HG03025 (cell line): ENCODE results near the gene GPR142.
"Not testable (repeated sequence)": the region's sequence is repeated elsewhere in the genome, so short reads cannot be mapped to it uniquely, and the experiment has no call there.

Source experiments
- ATAC-seq: cut with Tn5 transposase; IDR thresholded peaks from one replicate; pipeline ENCODE4 v1.9.1; 2021; ENCODE audit warnings: mild to moderate bottlenecking, moderate library complexity; ENCODE audit not compliant: unreplicated experiment, low FRiP score

GPR142 gene

DNA sequence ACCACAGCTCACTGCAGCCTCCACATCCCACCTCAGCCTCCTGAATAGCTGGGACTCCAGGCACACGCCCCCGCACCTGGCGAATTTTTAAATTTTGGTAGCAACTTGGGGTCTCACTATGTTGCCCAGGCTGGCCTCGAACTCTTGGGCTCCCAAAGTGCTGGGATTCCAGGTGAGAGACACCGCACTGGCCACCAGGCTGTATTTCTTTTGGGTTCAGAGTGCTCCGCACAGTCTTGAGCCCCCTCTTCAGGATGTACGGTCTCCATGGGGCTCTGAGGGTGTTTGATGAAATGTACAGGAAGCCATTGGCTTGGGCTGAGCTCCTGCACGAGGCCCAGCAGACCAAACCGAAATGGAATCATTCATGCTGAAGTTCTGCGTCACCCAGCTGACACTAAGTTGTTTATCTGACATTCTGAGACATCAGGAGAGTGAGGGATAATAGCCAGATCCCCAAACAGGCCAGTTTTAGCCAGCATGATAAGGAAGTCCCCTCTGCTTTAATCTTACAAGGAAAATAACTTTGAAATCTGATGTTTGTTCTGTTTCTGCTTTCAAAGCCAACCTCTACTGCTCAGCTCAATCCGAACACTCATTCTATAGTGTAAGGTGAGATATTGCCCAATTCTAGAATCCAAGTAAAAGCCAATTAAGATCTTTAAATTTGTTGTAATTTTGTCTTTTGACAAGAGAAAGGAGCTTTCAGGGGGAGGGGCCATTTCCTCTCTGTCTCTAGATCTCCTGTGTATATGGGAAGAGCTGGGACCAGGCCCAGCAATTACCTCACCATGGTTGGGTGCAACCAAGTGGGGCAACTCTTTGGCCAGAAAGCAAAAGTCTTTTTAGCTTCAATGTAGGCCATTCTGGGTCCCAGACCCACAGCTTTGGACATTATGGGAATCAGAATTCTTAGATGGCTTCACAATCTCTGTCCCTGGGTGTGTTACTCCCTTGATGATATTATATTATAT, 23.7 kb downstream of the GPR142 start:
- no peak for ATAC-seq

DNA sequence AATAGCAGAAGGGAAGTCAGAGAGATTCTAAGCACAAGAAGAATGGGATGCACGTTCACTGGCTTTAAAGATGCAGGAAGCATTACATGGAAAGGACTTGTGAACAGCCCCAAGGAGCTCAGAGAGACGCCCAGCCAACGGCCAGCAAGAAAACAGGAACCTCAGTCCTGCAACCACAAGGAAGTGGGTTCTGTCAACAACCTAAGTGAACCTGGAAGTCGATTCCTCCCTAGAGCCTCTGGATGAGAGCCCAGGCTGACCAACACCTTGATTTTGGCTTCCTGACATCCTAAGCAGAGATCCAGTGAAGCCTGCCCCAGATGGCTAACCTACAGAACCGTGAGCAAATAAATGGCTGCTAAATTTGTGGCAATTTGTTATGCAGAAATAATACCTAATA, 24.5 kb downstream of the GPR142 start:
- no peak for ATAC-seq

DNA sequence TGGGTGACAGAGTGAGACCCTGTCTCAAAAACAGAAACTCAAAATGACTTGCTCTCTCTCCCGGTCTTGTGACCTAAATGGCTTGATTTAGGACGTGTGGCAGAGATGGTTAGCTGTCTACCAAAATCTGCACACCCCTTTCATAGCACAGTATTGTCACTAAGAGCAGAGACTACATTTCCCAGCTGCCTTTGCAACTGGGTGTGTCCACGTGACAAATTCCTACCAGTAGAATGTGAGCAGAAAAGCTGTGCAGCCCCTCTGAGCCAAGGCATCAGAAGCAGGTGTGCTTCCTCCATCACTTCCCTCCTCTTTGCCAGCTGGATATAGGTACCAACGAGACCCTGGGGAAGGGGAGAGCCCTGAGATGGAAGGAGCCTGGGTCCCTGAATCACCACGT, 25.5 kb downstream of the GPR142 start:
- no peak for ATAC-seq

DNA sequence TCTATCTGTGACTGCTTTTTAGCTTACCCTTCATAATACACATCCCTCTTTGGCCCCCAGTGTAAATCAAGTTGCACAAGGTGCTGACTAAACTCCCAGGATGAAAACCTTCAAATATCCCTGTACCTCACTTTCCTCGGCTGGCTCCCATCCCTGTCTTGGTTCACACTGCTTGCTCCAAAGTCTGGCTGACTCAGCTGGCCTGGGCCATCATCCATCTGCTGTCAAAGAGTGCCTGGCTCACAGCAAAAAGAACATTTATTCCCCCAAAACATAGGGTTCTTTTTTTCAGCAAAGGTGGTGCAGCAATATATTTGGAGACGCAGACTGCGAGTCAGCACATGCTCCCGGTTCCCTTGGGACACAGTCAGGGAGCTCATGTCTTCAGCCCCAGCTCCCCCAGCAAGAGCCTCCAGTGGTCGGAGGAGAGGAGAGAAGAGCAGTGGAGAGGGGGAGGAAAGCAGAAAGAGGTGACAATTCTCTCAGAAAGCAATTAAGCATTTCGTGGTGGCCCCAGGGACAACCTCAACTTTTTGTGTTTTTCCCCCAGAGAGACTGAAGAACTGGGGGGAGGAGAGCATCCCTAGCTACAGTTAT, 26.1 kb downstream of the GPR142 start:
- no peak for ATAC-seq

DNA sequence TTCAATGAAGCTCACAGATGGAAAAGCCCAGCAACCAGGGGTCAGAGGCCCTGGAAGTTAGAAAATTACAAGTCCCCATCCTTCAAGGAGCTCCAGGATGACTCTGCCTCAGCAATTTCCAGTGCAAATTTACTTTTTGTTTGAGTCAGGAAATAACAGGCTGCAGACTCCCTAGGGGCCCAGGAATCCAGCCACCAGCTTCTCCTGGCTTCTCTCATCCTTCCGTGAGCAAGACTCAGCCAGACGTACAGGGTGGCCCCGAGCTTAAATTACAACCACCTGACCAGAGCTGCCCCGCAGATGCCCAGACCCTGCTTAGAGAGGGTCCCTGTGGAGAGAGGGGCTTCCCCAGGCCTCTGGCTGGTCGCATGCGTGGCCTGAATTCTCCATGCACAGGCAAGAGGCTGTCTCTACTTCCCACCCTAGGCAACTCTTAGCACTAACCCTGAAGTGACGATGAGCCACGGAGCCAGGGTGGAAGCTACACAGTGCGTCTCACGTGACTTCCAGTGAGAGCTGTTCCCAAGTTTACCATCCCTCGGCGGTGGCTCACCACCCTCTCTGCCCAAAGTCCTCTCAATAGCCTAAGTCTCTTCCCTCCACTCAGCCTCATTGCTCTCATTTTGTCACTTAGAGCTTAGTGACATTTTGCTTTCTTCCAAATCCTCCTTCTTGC, 27.1 kb downstream of the GPR142 start:
- ATAC-seq = no peak

DNA sequence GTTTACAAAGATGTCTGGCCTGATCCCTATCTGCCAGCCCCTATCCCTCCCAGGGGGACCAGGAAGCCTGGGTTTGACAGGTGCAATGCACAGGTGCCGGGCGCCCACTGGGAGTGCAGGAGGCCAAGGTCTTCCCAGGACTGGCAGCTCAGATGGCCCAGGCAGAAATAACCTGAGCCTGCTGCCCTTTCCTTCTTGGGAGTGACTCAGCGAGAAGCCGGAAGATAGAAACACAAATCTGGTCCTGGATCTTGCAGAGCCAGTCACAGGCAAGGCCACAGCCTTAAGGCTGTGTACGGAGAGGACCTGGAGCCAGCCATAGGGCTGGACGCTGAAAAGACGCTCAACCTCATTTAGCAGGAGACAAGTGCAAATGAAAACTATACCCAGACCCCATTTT, 27.7 kb downstream of the GPR142 start:
- no peak for ATAC-seq

DNA sequence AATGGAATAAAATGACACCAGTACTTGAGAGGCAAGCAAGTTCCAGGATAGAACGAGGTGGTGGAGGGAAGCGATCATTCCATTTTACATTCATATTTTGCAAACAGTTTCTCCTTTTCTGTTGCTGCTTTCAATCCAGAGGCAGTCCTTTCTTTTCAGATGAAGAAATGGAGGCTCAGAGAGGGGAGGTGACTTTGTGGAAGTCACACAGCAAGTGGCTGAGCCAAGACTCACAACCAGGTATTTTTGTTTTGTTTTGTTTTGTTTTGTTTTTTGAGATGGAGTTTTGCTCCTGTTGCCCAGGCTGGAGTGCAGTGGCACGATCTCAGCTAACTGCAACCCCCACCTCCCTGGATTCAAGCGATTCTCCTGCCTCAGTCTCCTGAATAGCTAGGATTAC, 29.3 kb downstream of the GPR142 start:
- no peak for ATAC-seq

DNA sequence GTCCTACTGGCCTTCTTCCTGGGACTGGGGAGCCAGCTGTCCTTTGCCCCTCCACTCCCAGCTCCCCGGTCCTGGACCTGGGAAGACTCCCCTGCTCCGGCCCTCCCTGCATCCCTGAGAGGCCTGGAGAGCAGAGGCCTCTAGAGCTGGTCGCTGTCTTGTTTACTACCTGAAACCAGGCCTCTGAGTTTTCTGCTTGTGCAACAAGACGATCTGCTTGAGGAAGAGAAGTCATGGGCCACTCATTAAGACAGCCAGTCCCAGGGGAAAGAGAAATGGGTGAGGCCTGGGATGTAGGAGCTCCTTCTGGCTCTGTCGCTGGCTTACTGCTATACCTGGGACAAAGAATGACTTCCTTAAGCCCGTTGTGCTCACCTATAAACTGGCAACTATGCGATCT, 34.7 kb downstream of the GPR142 start:
- no peak for ATAC-seq

DNA sequence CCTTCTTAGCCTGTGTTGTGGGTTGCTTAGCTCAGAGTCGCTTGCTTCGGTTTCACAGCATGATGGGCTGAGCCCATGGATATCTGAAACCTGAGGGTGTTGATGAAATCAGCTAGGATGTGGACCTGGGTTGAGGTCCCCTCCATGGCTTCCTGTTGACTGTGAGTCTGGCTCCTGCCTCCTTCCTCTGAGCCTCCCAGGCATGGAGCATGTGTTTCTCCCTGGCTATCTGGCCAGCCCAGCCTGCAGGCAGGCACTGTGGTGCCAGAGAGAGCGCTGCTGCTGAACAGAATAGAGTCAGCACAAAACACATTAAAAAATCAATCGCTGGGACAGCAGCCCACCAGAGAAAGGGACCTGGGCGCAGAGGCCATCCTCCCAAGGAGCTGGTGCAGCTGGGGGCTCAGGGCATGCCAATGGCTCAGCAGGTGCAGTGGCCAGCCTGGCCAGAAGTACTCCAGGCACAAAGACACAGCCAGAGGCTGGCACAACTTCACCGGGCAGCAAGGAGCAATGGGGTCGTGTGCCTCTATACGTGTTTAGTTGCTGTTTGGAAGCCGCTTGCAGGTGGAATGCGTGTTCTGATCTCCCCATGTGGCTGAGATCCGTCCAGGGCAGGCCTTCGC, 36.3 kb downstream of the GPR142 start:
- ATAC-seq = no peak

DNA sequence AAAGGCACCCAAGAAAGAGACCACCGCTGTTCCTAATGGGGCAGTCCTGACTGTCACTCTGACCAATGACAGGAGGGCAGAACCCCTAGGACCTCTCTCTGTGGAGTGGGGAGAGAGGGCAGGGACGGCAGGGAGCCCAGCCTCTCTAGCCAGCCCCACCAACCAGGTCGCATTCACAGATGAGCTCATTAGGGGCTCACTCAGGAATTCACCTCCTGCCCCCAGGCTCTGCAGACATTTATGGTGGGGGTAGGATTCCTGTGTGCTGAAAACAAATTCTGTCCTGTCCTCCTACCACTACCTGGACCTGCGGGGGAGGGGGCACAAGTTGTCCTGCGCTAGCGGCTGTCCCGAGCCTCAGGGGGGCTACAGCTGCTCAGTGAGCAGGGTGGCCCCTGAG, 36.9 kb downstream of the GPR142 start:
- ATAC-seq = no peak

DNA sequence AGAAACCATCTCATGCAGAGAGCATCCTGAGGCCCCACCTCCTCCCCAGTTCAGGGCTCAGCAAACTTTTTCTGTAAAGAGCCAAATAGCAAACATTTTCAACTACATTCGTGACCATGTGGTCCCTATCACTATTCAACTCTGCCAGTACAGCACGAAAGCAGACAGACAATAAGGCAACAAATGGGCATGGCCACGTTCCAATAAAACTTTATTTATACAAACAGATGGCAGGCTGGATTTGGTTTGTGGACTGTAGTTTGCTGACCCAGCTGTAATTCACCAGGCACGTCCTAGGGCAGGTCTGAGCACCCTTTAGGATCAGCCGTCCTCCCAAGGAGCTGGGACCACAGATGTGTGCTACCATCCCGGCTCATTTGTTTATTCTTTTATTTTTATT, 37.5 kb downstream of the GPR142 start:
- no peak for ATAC-seq

DNA sequence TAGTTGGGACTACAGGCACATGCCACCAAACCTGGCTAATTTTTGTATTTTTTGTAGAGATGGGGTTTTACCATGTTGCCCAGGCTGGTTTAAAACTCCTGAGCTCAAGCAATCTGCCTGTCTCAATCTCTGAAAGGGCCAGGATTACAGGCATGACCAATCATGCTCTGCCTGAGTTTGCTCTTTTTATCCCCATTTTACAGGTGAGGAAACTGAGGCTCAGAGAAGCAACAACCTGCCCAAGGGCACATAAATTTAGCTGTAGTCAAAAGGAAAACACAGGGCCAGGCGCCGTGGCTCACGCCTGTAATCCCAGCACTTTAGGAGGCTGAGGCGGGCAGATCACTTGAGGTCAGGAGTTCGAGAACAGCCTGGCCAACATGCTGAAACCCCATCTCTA, 38.0 kb downstream of the GPR142 start:
- ATAC-seq = not testable (repeated sequence)

DNA sequence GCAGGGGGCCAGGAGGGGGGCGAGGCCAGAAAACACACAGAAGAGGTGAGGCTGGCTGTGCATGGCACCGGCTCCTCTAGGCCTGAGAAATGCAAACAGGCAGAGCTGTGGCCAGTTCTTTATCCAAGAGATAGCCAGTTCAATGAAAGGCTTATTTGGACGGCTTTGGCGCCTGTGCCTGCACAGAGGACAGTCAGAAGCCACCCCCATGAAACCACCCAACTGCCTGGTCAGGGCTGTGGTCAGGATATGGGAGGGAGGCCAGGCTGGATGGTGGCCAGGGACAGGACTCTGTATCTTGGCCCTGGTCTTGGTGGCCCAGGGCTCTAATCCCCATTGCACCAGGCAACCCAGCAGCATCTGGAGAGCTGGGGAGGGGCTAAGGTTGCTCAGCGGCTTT, 40.1 kb downstream of the GPR142 start:
- ATAC-seq = no peak

DNA sequence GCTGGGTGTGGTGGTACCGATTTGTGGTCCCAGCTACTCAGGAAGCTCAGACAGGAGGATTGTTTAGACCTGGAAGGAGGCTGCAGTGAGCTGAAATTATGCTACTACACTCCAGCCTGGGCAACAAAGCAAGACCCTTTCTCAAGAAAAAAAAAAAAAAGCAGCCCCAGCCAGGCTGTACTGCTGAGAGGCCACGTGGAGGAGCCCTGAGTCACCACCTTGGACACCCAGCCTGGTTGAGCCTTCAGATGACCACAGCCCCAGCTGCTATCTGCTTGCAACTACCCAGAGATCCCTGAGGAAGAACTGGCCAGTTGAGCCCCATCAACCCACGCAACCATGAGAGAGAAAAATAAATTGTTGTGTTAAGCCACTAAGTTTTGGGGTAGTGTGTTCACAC, 41.0 kb downstream of the GPR142 start:
- ATAC-seq = no peak

DNA sequence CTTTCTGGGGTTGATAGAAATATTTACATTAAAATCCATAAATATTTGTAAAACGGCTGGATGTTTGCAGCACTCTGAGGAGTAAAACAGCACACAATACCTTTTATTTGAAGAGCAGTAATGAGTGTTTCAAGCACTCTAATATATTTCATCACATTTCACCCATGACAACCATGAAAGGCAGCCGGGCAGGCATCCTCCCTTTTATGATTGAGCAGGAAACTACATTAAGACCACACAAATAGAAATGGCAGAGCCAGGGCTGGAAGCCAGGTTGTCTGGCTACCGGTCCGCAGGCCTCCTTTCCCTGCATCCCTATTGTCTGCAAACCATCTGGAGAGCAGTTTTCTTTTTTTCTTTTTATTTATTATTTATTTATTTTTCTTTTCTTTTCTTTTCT, 41.5 kb downstream of the GPR142 start:
- no peak for ATAC-seq

DNA sequence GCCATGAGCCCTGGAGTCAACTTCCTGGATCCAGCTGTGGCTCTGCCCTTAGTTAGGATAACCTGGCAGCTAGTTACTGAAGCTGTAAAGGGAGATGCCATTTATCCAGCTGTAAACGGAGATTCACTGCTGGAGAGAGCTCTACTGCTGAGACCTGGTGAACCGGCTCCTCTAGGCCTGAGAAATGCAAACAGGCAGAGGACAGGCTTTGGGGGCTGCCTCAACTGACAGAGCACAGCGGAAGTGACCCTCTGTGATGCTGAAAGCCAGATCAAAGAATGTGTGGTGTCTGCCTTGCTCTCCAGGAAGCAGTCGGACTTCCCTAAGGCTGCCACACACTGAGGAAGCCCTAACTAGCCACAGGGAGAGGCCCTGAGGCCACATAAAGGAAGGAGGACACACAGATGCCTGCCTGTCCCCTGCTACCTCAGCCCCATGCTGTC, 42.7 kb downstream of the GPR142 start:
- ATAC-seq = no peak

DNA sequence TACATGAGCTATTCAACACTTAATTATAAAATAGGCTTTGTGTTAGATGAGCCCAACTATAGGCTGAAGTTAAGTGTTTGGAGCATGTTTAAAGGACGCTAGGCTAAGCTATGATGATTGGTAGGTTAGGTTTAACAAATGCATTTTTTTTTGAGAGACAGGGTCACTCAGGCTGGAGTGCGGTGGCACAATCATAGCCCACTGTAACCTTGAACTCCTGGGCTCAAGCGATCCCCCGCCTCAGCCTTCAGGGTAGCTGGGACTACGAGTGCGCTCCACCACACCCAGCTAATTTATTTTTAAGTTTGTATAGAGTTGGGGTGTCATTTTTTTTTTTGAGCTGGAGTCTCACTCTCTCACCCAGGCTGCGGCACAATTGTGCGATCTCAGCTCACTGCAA, 45.3 kb downstream of the GPR142 start:
- ATAC-seq = no peak

DNA sequence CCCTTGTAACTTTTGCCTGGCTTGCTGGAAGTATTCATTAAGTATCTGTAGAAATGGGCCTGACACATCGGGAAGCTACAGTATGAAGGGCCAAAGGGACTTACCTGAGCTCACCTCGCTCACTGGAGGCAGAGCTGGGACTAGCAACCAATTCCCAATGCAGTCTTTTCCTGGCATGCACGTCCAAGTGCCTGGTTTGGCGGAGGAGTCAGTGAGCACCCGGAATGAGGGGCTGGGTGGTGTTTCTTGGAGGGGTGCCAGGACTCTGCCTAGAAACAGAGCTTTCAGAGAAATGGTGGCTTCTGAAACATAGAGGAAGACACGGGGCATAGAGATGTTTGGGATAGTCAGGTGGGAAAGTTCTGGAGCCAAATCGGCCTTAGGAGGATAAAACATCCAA, 46.2 kb downstream of the GPR142 start:
- ATAC-seq = no peak

DNA sequence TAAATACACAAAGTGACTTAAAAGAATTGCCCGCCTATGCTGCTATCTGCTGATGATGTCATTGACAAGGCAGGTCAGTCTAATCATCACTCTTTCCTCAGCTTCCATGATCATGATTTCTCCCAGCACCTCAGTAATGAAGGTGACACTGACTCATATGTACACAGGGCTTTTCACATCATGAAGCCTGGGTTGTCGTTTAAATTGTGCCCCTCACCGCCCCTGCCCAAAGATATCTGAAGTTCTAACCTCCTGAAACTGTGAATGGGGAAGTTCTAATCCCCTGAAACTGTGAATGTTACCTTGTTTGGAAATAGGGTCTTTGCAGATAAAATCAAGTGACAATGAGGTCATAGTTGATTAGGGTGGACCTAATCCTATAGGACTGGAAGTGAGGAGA, 47.2 kb downstream of the GPR142 start:
- no peak for ATAC-seq

DNA sequence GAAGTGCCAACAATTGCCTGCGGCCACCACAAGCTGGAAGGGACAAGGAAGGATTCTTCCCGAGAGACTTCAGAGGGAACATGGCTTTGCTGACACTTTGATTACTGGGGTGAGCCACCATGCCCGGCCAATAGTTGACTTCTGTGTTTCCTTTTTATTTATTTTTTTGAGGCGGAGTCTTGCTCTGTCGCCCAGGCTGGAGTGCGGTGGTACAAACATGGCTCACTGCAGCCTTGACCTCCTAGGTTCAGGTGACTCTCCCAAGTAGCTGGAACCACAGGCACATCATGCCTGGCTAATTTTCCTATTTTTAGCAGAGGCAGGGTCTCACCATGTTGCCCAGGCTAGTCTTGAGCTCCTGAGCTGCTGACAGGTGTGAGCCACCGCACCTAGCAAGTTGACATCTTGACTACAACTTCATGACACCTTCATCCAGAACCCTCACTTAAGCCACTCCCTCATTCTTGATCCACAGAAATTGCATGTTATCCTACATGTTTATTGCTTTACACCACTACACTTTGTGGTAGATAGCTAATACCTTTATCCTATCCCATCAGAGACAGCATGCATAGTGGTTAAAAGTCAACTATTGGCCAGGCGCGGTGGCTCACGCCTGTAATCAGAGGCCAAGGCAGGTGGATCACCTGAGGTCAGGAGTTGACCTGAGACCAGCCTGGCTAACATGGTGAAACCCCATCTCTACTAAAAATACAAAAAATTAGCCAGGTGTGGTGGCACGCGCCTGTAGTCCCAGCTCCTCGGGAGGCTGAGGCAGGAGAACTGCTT, 48.5 kb downstream of the GPR142 start:
- ATAC-seq = no peak
